AG09319 (cell line): ENCODE data around the gene GREM2.

ENCODE experiments used
- DNase-seq: peaks from one replicate; pipeline ENCODE4 v3.0.0-alpha.2; 2010; ENCODE audit warnings: low read depth; ENCODE audit errors: extremely low read depth
- CTCF ChIP-seq: IDR thresholded peaks from 2 replicates; pipeline ENCODE4 v1.5.1; 2011; ENCODE audit warnings: low read depth, mild to moderate bottlenecking, inconsistent platforms, low read length, moderate library complexity

Gene GREM2

GRCh38 chr1:240611619-240612480 is at the start of gene GREM2:
TSS of gene GREM2 (minus strand) at chr1:240612155. CDS start at chr1:240493475, 118,680 bp downstream.
- DNase-seq = peak; percentile 96
- no peak; the same call in 1 of the 2 replicates for TF ChIP-seq CTCF

GRCh38 chr1:240658312-240658960 is 46.5 kb upstream of the GREM2 start:
- no peak for TF ChIP-seq CTCF
- peak; percentile 36 for DNase-seq

- DNase-seq = no peak
- no peak for TF ChIP-seq CTCF
These were observed 44.6 kb upstream of the GREM2 start for GRCh38 chr1:240656531-240656930.

- DNase-seq = no peak
- TF ChIP-seq CTCF = no peak
These were observed 41.0 kb upstream of the GREM2 start for GRCh38 chr1:240652961-240653409.

- no peak for DNase-seq
- no peak for TF ChIP-seq CTCF
These were observed 40.6 kb upstream of the GREM2 start for GRCh38 chr1:240652549-240652948.

GRCh38 chr1:240650877-240651276 is 38.9 kb upstream of the GREM2 start:
- no peak for DNase-seq
- TF ChIP-seq CTCF = no peak
